ENCODE measurements around the gene ATP23.
A peak's percentile ranks its signal among the peaks of the same experiment; 100 is the strongest.

ATP23 gene

DNA sequence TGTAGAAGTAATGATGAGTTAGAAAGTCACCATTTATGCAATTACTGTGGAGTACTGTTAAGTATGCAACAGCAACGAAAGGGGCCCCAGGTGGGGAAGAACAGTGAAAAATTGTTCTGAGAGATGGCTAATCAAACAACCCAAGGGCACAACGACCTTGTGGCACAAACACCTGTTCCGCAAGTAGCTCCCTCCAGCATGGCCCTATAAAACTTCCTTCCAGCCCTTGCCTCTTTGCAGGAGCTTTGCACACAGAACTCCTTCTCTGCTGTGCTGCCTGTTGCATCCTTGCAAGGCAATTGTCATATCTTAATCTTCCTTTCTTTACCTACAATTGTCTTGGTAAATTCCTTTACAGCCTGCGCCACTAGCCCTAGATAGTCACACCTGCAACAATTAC is 23.2 kb upstream of the ATP23 start:
- no peak for DNase-seq (ENCODE audit: low spot score)
- TF ChIP-seq CTCF (IDR thresholded peaks at IDR 0.05; ENCODE audit: extremely low read depth, missing control alignments), result no peak

DNA sequence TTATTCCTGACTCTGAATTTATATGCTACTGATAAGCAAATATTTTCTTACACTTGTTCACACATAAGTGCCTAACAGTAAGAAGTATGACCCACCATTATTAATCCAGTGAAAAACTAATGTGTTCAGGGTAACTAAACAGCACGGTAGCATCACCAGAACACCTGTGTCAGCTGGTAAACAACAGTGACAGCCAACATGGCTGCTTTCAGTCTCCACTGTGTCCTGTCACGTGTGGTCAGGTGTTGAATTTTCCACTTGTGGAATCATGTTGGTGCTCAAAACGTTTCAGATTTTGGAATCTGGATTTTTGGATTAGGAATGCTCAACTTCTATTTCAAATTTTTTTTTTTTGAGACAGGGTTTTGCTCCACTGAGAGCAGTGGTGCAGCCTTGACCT is 14.3 kb upstream of the ATP23 start:
- DNase-seq (ENCODE audit: low spot score), result no peak
- no peak for TF ChIP-seq CTCF (IDR thresholded peaks at IDR 0.05; ENCODE audit: extremely low read depth, missing control alignments)

- TF ChIP-seq CTCF (IDR thresholded peaks at IDR 0.05; ENCODE audit: extremely low read depth, missing control alignments), result no peak
- no peak for DNase-seq (ENCODE audit: low spot score)
These were observed 12.1 kb upstream of the ATP23 start for GRCh38 chr12:57929092-57929830.

DNA sequence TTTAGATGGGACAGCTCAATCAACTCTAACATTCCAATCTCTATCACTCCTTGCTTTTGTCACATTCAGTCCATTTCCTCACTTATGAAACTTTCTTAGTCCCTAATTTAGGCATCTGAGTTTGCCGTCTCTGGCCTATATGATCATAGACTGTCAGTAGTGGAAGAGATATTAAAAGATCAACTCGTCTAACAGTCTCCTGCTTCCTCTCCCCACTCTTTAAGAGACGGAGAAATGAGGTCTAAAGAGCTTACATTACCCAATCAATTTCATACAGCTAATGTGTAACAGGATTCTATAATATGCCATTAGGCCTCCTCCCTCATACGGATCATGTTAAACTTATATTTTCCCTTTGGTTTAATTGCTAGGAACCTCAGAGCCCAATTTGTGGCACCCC is 6.5 kb upstream of the ATP23 start:
- DNase-seq (ENCODE audit: low spot score), result no peak

DNA sequence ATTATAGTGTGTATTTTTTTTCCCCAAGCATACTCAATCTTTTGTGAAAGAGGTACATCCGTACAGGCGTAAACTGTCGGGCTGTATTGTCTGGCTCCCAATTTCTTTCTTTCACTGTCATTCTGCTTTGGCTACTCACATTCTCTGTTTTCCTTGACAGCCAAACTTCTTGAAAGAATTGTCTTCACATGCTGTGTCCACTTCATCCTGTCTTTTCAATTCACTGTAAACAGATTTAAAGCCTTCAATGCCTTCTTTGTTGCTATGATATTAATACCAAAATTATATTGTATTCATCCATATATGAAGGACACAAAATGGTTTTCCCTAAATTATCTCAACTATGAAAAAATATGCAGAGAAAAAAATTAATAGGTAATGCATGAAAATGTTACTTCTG is 6.0 kb upstream of the ATP23 start:
- DNase-seq (ENCODE audit: low spot score), result no peak
- no peak for TF ChIP-seq CTCF (IDR thresholded peaks at IDR 0.05; ENCODE audit: extremely low read depth, missing control alignments)

More for the DNA sequence above, 6.5 kb upstream of the ATP23 start:
- no peak for TF ChIP-seq CTCF (IDR thresholded peaks at IDR 0.05; ENCODE audit: extremely low read depth, missing control alignments)

DNA sequence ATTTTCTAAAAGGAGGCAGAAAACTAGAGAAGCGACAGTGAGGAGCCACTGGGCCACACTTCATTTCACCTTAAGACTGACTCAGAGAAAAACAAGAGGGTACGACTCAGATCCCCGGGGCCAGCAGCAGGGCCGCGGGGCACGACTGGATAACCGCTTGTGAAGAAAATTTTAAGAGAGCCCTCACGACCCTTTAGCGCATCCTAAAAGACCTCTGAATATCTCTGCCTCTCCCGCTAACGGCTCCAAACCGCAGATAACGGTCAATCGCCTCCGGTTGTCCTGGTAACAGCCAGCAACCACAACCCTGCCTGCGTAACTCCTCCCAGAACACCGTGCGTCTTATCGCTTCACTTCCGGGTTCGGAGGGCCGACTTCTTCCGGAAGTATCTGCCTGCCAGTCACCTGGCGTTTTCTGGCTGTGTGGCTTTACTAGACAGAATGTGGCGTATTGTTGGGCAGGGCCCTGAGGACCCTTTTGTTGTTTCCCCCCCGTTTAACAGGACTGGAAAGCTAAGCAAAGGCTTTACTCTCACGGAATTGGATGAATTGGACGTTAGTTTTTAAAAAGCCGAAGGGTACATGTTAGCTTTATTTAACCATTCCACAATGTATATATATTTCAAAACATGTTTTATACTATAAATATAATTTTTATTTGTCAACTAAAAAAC is 5.4 kb upstream of the ATP23 start:
- DNase-seq (ENCODE audit: low spot score), result peak; percentile 85
- TF ChIP-seq CTCF (IDR thresholded peaks at IDR 0.05; ENCODE audit: extremely low read depth, missing control alignments), result no peak

GRCh38 chr12:57936513-57936883 is 4.9 kb upstream of the ATP23 start:
- DNase-seq (ENCODE audit: low spot score), result no peak
- TF ChIP-seq CTCF (IDR thresholded peaks at IDR 0.05; ENCODE audit: extremely low read depth, missing control alignments), result no peak
